AG04450 (cell line): ENCODE results near the gene COX7A2. TPM values are rescaled to one million over a fixed set of nuclear protein-coding genes. Genes with fewer than 3 reads are reported as not detected.
A peak's percentile ranks its signal among the peaks of the same experiment; 100 is the strongest.

Experiments
- CTCF ChIA-PET: fragments of 300-600, 350-600 bp; formaldehyde crosslinking; extraction: SDS; loops from one replicate; lab custom pipeline; 2022; ENCODE audit warnings: antibody characterized with exemption, inconsistent platforms; lab: Charles Lee
- POLR2A ChIA-PET: fragments of 350-600 bp; formaldehyde crosslinking; extraction: SDS; loops from one replicate; lab custom pipeline; 2021; ENCODE audit warnings: antibody characterized with exemption, inconsistent platforms; lab: Yijun Ruan, JAX
- DNase-seq: peaks from one replicate; pipeline ENCODE4 v3.0.0-alpha.2; 2011; ENCODE audit warnings: low read depth, low spot score
- H3K27ac ChIP-seq: one replicate; pipeline ENCODE4 v1.5.1; 2012; ENCODE audit warnings: low read depth, low read length, control low read depth
- H3K27me3 ChIP-seq: one replicate; pipeline ENCODE4 v1.6.0; 2012; ENCODE audit warnings: low read length; ENCODE audit not compliant: control insufficient read depth, insufficient read depth
- H3K4me3 ChIP-seq: 2 replicates; pipeline ENCODE4 v1.5.1; 2011; ENCODE audit warnings: mild to moderate bottlenecking, low read depth, low read length, control low read depth
- H3K9me3 ChIP-seq: 2 replicates; pipeline ENCODE4 v1.5.1; 2012; ENCODE audit warnings: low read length; ENCODE audit not compliant: control insufficient read depth, insufficient read depth
- polyA plus RNA-seq: library from polyadenylated mRNA; depleted of rRNA; stranded (reverse); fragments of >200 nt; gene quantifications from 2 replicates; pipeline ENCODE4 v1.2.3, GENCODE V29; 2011
- TF ChIP-seq, protein P1 (sequence below): IDR thresholded peaks from 2 replicates; pipeline ENCODE4 v1.5.1; 2011; ENCODE audit warnings: low read depth, low read length, control low read depth, inconsistent platforms

The COX7A2 gene
- polyA plus RNA-seq, 1 experiment: 263 TPM

DNA sequence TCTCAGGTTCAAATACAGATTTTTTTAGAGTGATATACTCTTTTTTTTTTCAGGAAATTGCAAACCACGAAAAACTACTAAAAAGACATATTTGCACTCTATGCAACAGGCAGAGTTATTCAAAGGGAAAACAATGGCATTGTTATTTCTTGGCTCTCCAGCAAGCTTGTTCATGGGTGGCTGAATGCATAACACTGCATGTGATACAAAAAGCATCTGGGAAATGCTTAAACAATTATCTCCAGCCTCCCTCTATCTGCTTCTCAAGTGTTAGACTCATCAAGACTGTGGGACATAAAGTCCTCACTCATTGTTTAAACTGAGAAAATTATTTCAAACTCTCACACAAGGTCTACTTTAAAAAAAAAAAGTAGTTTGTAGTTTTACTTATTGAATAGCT is 30.5 kb downstream of the COX7A2 start:
- TF ChIP-seq, protein P1, sequence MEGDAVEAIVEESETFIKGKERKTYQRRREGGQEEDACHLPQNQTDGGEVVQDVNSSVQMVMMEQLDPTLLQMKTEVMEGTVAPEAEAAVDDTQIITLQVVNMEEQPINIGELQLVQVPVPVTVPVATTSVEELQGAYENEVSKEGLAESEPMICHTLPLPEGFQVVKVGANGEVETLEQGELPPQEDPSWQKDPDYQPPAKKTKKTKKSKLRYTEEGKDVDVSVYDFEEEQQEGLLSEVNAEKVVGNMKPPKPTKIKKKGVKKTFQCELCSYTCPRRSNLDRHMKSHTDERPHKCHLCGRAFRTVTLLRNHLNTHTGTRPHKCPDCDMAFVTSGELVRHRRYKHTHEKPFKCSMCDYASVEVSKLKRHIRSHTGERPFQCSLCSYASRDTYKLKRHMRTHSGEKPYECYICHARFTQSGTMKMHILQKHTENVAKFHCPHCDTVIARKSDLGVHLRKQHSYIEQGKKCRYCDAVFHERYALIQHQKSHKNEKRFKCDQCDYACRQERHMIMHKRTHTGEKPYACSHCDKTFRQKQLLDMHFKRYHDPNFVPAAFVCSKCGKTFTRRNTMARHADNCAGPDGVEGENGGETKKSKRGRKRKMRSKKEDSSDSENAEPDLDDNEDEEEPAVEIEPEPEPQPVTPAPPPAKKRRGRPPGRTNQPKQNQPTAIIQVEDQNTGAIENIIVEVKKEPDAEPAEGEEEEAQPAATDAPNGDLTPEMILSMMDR: no peak
- no peak for DNase-seq
- Histone ChIP-seq H3K27ac (no peak overlapping the region), H3K4me3 (no peak overlapping the region), H3K27me3 (no peaks in the 10 kb centered on the region), H3K9me3 (no peaks in the 10 kb centered on the region)
- ChIA-PET CTCF (interaction anchor here (0.6 to 0.8 kb wide), 2 partner anchors 1279 to 1474 kb away, joined by 3 read pairs; no protein-coding TSS in a partner anchor), POLR2A (no interaction called here)

DNA sequence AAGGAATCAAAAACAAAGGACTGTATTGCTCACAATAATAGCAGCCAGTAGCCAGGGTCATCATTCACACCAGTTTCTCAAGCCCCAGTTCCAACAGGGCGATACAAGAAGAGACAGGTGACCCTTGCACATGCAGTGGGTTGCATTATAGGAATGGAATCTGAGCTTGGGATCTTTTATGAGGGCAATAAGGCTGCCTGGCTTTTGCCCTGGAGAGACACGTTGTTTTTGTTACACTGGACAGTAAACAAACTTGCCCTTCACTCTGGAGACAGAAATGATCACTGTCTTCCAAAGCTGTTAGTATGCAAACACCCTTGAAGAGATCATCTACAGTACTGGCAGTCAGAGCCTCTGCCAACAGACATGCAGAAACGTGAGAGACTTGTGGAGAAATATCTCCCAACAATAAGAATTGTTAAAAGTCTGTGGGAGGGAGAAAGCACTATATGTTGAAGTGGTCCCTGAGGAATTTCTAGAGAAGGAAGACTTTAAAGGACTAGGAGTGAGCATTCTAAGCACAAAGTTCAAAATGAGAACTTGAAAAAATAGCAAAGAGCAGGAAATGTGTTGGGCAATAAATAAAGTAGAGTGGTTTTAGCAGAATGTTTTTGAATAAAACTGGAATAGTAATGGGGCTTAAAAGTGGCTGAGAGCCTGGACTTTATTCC is 31.5 kb downstream of the COX7A2 start:
- ChIA-PET CTCF (interaction anchor here (0.6 to 6.0 kb wide), 39 partner anchors 9 to 1927 kb away, joined by 3 to 175 read pairs (median 4); partner anchors contain the start of gene COX7A2), POLR2A (no interaction called here)
- TF ChIP-seq, protein P1: no peak
- no peak overlapping the region for H3K4me3 ChIP-seq
- H3K9me3 ChIP-seq: no peaks in the 10 kb centered on the region
- no peak for DNase-seq
- H3K27me3 ChIP-seq: no peaks in the 10 kb centered on the region
- no peak overlapping the region for H3K27ac ChIP-seq

DNA sequence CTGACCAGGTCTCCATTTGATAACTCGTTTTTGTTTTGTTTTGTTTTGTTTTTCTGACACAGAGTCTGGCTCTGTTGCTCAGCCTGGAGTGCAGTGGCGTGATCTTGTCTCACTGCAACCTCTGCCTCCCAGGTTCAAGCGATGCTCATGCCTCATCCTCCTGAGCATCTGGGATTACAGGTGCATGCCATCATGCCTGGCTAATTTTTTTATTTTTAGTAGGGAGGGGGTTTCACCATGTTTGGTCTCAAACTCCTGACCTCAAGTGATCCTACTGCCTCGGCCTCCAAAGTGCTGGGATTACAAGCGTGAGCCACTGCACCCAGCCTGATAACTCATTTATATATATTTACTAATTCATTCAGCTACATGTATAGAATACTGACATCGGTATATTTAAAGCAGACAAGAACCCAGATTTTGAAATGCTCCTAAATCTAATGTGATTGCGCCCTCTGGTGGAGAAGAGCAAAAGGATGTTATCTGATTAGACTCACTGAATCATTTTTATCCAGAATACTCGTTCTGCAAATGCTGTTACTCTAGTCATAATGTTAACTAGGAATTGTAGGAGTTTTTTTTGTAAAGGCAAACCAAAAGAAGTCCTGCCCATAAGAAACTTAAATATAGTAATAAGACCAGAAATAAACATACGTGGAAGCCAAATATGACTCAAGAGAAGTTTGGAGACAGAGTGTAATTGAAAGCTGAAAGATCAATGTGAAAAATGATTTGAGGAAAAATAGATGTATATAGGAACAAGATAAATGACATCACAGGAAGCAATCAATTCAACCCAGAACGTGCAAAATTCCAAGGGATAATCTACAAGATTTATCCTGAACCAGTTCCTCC is 32.5 kb downstream of the COX7A2 start:
- DNase-seq: peak; percentile 52
- H3K9me3 ChIP-seq: no peaks in the 10 kb centered on the region
- no peak overlapping the region for H3K27ac ChIP-seq
- CTCF ChIA-PET: interaction anchor here (0.5 to 6.0 kb wide), 67 partner anchors 10 to 1926 kb away, joined by 3 to 175 read pairs (median 4); partner anchors contain the start of gene COX7A2
- no peaks in the 10 kb centered on the region for H3K27me3 ChIP-seq
- POLR2A ChIA-PET: no interaction called here
- no peak overlapping the region for H3K4me3 ChIP-seq
- TF ChIP-seq, protein P1: peak; percentile 79

DNA sequence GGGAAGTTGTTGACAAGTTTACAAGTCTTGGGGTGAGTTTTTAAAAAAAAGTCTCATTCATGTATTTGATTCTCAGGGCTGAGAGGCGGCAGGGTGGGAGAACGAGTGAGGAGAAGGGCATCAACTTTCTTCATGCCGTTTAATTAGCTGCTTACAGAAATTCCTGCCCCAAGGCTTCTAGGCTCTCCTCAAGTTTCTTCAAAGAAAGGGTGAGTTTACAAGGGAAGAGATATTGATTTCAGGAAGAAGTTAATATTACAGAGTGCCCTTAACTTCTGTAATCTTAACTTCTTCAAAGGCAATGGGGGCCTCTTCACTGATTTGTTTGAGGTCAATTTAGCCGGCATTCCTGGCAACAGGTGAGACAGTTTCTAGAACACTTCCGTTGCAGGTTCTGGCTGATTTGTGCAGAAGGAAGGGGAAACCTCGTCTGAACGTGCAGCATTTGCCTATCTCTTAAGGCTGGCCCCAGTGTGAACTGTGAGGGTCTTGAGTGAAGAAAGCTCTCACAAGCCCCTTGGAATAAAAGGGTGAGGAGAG is 34.3 kb downstream of the COX7A2 start:
- no peak overlapping the region for H3K27ac ChIP-seq
- no peaks in the 10 kb centered on the region for H3K27me3 ChIP-seq
- H3K9me3 ChIP-seq: no peaks in the 10 kb centered on the region
- no peak overlapping the region for H3K4me3 ChIP-seq
- TF ChIP-seq, protein P1: no peak
- POLR2A ChIA-PET: interaction anchor here (0.5 to 1.7 kb wide), 4 partner anchors 34 to 1555 kb away, joined by 3 to 6 read pairs (median 3); partner anchors contain the start of gene COX7A2
- CTCF ChIA-PET: interaction anchor here (0.6 to 6.0 kb wide), 93 partner anchors 8 to 1924 kb away, joined by 3 to 175 read pairs (median 4); no protein-coding TSS in a partner anchor
- DNase-seq: no peak
